ENCODE data around the gene CAPZB. TPM values are rescaled to one million over a fixed set of nuclear protein-coding genes. Genes with fewer than 3 reads are reported as not detected.

CAPZB gene
- total RNA-seq, 2 donors from 2014 or later: 119 to 174 TPM

GRCh38 chr1:19385221-19385620, 100.1 kb downstream of the CAPZB start:
- H3K36me3 ChIP-seq: peaks cover 2% of the 10 kb centered on the region
- DNase-seq (ENCODE audit: low spot score) (no peak), ATAC-seq (ENCODE audit: insufficient number of reproducible peaks, low FRiP score, low read depth) (no peak)
- no peak overlapping the region for H3K4me3 ChIP-seq
- H3K27ac ChIP-seq: peak overlapping the region; percentile 71 to 82
- H3K4me1 ChIP-seq (ENCODE audit: control insufficient read depth in 1 of 2, low read depth in 2 of 2): peaks cover 44 to 68% of the 10 kb centered on the region in 2 donors
- no peaks in the 10 kb centered on the region for H3K27me3 ChIP-seq (replicated peaks; ENCODE audit: insufficient read depth)
- no peaks in the 10 kb centered on the region for H3K9me3 ChIP-seq
- no peak for TF ChIP-seq CTCF (IDR thresholded peaks at IDR 0.05)

GRCh38 chr1:19384772-19385187, 100.6 kb downstream of the CAPZB start:
- TF ChIP-seq CTCF (IDR thresholded peaks at IDR 0.05): no peak
- Histone ChIP-seq H3K27ac (peak overlapping the region; percentile 71 to 82), H3K4me3 (no peak overlapping the region), H3K27me3 (replicated peaks; ENCODE audit: insufficient read depth) (no peaks in the 10 kb centered on the region), H3K36me3 (peaks cover 2% of the 10 kb centered on the region), H3K4me1 (ENCODE audit: control insufficient read depth in 1 of 2, low read depth in 2 of 2) (peaks cover 44 to 63% of the 10 kb centered on the region in 2 donors), H3K9me3 (no peaks in the 10 kb centered on the region)
- no peak for ATAC-seq (ENCODE audit: insufficient number of reproducible peaks, low FRiP score, low read depth)
- no peak for DNase-seq (ENCODE audit: low spot score)

- peaks cover 43 to 57% of the 10 kb centered on the region in 2 donors for H3K4me1 ChIP-seq (ENCODE audit: control insufficient read depth in 1 of 2, low read depth in 2 of 2)
- DNase-seq (ENCODE audit: low spot score) (peak; percentile 41), ATAC-seq (ENCODE audit: insufficient number of reproducible peaks, low FRiP score, low read depth) (no peak)
- H3K4me3 ChIP-seq: no peak overlapping the region
- no peaks in the 10 kb centered on the region for H3K27me3 ChIP-seq (replicated peaks; ENCODE audit: insufficient read depth)
- H3K27ac ChIP-seq: peak overlapping the region; percentile 71 to 82
- H3K9me3 ChIP-seq: no peaks in the 10 kb centered on the region
- peaks cover 2% of the 10 kb centered on the region for H3K36me3 ChIP-seq
- TF ChIP-seq CTCF (IDR thresholded peaks at IDR 0.05): no peak
Observed at GRCh38 chr1:19384113-19384512, 101.2 kb downstream of the CAPZB start.

- no peak for ATAC-seq (ENCODE audit: insufficient number of reproducible peaks, low FRiP score, low read depth)
- H3K9me3 ChIP-seq: no peaks in the 10 kb centered on the region
- H3K36me3 ChIP-seq: peaks cover 15% of the 10 kb centered on the region
- no peak overlapping the region for H3K4me3 ChIP-seq
- no peak overlapping the region for H3K27ac ChIP-seq
- no peaks in the 10 kb centered on the region for H3K27me3 ChIP-seq (replicated peaks; ENCODE audit: insufficient read depth)
- no peak for TF ChIP-seq CTCF (IDR thresholded peaks at IDR 0.05)
- no peak for DNase-seq (ENCODE audit: low spot score)
- peaks cover 30 to 38% of the 10 kb centered on the region in 2 donors for H3K4me1 ChIP-seq (ENCODE audit: control insufficient read depth in 1 of 2, low read depth in 2 of 2)
Observed at GRCh38 chr1:19382222-19382621, 103.1 kb downstream of the CAPZB start.

- no peak for ATAC-seq (ENCODE audit: insufficient number of reproducible peaks, low FRiP score, low read depth)
- Histone ChIP-seq H3K36me3 (peaks cover 24% of the 10 kb centered on the region), H3K9me3 (no peaks in the 10 kb centered on the region)
Observed at GRCh38 chr1:19381261-19381660, 104.1 kb downstream of the CAPZB start.

More at GRCh38 chr1:19381261-19381660, 104.1 kb downstream of the CAPZB start:
- Histone ChIP-seq H3K4me1 (ENCODE audit: control insufficient read depth in 1 of 2, low read depth in 2 of 2) (peaks cover 23 to 28% of the 10 kb centered on the region in 2 donors), H3K27ac (no peak overlapping the region), H3K4me3 (no peak overlapping the region), H3K27me3 (replicated peaks; ENCODE audit: insufficient read depth) (no peaks in the 10 kb centered on the region)
- no peak for TF ChIP-seq CTCF (IDR thresholded peaks at IDR 0.05)
- DNase-seq (ENCODE audit: low spot score): no peak

Measured in thoracic aorta (tissue), 2 donors.